Measurements from ENCODE around the gene PRR22. TPM values are rescaled to one million over a fixed set of nuclear protein-coding genes. Genes with fewer than 3 reads are reported as not detected.

PRR22 gene
- total and polyA plus RNA-seq, 9 of the 15 experiments (the other 6 are each of a cell fraction or from before 2014, with no cell fraction given): 0.03 to 12.0 (median 2.0) TPM; not detected in 1

DNA sequence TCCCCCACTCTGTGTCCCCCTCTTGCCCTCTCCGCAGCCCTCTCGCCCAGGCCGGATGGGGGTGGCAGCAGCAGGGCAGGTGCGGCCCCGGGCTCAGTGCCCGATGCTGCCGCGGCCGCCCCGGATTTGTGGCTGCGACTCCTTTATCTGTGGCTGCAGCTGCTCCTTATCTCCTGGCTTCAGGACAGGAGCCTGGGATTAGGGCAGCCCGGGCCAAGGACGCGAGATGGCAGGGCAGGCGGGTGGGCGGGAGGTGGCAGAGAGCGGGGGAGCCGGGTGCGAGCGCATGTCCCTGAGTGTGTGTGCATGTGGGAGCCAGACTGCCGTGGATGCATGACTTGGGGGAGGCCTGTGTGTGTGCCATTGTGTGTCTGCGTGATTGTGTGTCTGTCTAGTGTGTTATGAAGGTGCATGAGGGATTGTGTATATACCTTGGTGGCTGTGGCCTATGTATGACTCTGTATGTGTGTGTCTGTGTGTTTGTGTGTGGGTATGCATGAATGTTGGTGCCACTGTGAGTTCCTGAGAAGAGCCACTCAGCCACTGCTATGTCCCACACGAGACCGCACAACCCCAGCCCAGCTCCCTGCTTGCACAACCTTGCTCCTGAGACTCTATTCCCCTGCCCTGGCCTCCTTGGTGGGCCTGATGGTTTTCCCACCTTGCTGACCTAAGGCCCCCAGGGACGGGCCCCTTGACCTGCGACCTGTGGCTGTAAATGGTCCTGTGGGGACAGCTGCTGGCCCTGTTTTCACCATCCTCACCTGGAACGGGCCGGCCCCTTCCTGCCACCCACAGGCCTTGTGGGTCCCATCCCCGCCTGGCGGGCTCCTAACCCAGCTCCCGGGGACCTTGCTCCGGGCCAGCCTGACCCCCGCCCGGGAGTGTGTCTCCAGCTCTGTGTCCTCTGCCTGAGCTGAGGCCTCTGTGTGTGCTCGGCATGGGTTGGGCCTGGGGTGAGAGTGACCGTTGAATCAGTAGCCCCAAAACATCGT, 15.0 kb upstream of the PRR22 start (continued):
- TF ChIP-seq, protein P1, sequence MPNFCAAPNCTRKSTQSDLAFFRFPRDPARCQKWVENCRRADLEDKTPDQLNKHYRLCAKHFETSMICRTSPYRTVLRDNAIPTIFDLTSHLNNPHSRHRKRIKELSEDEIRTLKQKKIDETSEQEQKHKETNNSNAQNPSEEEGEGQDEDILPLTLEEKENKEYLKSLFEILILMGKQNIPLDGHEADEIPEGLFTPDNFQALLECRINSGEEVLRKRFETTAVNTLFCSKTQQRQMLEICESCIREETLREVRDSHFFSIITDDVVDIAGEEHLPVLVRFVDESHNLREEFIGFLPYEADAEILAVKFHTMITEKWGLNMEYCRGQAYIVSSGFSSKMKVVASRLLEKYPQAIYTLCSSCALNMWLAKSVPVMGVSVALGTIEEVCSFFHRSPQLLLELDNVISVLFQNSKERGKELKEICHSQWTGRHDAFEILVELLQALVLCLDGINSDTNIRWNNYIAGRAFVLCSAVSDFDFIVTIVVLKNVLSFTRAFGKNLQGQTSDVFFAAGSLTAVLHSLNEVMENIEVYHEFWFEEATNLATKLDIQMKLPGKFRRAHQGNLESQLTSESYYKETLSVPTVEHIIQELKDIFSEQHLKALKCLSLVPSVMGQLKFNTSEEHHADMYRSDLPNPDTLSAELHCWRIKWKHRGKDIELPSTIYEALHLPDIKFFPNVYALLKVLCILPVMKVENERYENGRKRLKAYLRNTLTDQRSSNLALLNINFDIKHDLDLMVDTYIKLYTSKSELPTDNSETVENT (CRISPR knock-in tag; IDR thresholded peaks at IDR 0.05): no peak
- TF ChIP-seq GTF2A2 (tag; IDR thresholded peaks at IDR 0.05) (no peak), SRSF3 (IDR thresholded peaks at IDR 0.05; ENCODE audit: insufficient read depth, low read length) (no peak), ZSCAN32 (CRISPR knock-in tag; IDR thresholded peaks at IDR 0.05) (no peak), SMC3 (conservative IDR thresholded peaks at IDR 0.05; ENCODE audit: insufficient read depth, low read depth, low read length) (0 out of 2 replicates have a peak, but pooled peaks have one; percentile 10), HCFC1 (IDR thresholded peaks at IDR 0.05; ENCODE audit: low read depth, low read length) (no peak), HEY1 (CRISPR knock-in tag; IDR thresholded peaks at IDR 0.05; ENCODE audit: borderline replicate concordance) (peak; percentile 89; the same call in 1 of the 2 replicates), BCOR (IDR thresholded peaks at IDR 0.05) (peak; percentile 95), PHTF2 (CRISPR knock-in tag; IDR thresholded peaks at IDR 0.05) (no peak), PCBP2 (IDR thresholded peaks at IDR 0.05; ENCODE audit: low read depth, low read length, poor library complexity, severe bottlenecking) (no peak), RNF2 (IDR thresholded peaks at IDR 0.05) (peak; percentile 92)
- TF ChIP-seq, protein P2, sequence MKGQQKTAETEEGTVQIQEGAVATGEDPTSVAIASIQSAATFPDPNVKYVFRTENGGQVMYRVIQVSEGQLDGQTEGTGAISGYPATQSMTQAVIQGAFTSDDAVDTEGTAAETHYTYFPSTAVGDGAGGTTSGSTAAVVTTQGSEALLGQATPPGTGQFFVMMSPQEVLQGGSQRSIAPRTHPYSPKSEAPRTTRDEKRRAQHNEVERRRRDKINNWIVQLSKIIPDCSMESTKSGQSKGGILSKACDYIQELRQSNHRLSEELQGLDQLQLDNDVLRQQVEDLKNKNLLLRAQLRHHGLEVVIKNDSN (CRISPR knock-in tag; IDR thresholded peaks at IDR 0.05): no peak; the same call in 1 of the 2 replicates
- TF ChIP-seq, protein P3, sequence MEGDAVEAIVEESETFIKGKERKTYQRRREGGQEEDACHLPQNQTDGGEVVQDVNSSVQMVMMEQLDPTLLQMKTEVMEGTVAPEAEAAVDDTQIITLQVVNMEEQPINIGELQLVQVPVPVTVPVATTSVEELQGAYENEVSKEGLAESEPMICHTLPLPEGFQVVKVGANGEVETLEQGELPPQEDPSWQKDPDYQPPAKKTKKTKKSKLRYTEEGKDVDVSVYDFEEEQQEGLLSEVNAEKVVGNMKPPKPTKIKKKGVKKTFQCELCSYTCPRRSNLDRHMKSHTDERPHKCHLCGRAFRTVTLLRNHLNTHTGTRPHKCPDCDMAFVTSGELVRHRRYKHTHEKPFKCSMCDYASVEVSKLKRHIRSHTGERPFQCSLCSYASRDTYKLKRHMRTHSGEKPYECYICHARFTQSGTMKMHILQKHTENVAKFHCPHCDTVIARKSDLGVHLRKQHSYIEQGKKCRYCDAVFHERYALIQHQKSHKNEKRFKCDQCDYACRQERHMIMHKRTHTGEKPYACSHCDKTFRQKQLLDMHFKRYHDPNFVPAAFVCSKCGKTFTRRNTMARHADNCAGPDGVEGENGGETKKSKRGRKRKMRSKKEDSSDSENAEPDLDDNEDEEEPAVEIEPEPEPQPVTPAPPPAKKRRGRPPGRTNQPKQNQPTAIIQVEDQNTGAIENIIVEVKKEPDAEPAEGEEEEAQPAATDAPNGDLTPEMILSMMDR (IDR thresholded peaks at IDR 0.05 in 2 of 3, conservative IDR thresholded peaks at IDR 0.05 in 1 of 3; ENCODE audit: insufficient read depth in 2 of 3, low read depth in 1 of 3, low read length in 3 of 3): no peak
- TF ChIP-seq, protein P4, sequence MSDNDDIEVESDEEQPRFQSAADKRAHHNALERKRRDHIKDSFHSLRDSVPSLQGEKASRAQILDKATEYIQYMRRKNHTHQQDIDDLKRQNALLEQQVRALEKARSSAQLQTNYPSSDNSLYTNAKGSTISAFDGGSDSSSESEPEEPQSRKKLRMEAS (CRISPR knock-in tag; IDR thresholded peaks at IDR 0.05): peak; percentile 82
- TF ChIP-seq, protein P5, sequence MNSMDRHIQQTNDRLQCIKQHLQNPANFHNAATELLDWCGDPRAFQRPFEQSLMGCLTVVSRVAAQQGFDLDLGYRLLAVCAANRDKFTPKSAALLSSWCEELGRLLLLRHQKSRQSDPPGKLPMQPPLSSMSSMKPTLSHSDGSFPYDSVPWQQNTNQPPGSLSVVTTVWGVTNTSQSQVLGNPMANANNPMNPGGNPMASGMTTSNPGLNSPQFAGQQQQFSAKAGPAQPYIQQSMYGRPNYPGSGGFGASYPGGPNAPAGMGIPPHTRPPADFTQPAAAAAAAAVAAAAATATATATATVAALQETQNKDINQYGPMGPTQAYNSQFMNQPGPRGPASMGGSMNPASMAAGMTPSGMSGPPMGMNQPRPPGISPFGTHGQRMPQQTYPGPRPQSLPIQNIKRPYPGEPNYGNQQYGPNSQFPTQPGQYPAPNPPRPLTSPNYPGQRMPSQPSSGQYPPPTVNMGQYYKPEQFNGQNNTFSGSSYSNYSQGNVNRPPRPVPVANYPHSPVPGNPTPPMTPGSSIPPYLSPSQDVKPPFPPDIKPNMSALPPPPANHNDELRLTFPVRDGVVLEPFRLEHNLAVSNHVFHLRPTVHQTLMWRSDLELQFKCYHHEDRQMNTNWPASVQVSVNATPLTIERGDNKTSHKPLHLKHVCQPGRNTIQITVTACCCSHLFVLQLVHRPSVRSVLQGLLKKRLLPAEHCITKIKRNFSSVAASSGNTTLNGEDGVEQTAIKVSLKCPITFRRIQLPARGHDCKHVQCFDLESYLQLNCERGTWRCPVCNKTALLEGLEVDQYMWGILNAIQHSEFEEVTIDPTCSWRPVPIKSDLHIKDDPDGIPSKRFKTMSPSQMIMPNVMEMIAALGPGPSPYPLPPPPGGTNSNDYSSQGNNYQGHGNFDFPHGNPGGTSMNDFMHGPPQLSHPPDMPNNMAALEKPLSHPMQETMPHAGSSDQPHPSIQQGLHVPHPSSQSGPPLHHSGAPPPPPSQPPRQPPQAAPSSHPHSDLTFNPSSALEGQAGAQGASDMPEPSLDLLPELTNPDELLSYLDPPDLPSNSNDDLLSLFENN (IDR thresholded peaks at IDR 0.05; ENCODE audit: low read depth in 2 of 2, low read length in 2 of 2): peak in 1 of 2 experiments; percentile 95; a peak in 2 of 4 replicates

All from K562 (cell line).